Head of caudate nucleus (tissue), 42 donors: ENCODE measurements around the gene PFDN2.

ENCODE experiments used
- DNase-seq, 42 donors: peaks; one replicate each; pipeline versions ENCODE4 v3.0.0 to v3.0.0-alpha.2; 2020 to 2021; ENCODE audit warnings: mixed read lengths in 7 of 42
- intact Hi-C: fragments of 100-400 bp; cut with DNase I; formaldehyde crosslinking; loops from one replicate; pipeline ENCODE4 v1.15.0; 2022

Gene PFDN2, protein sequence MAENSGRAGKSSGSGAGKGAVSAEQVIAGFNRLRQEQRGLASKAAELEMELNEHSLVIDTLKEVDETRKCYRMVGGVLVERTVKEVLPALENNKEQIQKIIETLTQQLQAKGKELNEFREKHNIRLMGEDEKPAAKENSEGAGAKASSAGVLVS

DNA sequence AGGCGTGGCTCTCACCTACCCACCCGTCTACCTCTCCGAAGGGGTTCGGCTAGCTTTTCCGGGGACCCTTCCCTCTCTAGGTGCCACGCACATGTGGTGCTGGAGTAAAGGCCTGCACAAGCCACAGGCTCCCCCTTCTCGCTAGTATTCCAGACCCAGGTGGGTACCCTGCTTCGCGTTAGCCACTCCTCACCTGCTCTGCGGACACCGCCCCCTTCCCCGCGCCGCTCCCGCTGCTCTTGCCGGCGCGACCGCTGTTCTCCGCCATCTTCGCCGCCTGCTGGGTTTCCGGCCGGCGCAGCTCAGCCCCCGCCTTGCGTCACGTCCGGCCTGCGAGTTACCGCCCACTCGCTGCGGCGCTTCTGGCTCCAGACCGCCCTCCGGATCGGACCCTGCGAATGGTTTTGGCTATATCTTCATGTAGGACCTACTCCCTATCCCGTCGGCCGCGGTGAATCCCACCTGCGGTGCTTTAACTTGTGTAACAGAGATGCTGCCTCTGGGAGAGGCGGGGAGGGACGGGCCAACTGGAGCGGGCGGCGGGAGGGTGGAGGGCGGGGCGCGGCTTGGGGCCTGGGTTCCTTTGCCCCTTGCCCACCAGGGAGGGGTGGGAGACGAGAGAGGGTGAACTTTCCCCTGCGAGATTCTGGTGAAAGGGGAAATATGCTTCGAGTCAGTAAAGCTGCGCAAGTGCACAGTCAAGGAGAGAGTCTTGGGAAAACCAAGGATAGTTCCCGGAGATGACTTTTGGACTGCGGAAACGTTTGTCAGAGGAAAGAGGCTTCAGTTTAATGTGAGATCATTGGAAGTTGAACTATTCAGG lies at the start of gene PFDN2, which contains the start of gene NIT1:
TSS of gene PFDN2 (minus strand) at position 279 of the 823 bp plus-strand sequence. CDS start at position 268, 11 bp downstream.
TSS of gene NIT1 (plus strand) at position 347 of the 823 bp plus-strand sequence. CDS start at position 419, 72 bp downstream.
- intact Hi-C loops = no loop called here
- DNase-seq = peak; percentile 69 to 94 (median 90)

DNA sequence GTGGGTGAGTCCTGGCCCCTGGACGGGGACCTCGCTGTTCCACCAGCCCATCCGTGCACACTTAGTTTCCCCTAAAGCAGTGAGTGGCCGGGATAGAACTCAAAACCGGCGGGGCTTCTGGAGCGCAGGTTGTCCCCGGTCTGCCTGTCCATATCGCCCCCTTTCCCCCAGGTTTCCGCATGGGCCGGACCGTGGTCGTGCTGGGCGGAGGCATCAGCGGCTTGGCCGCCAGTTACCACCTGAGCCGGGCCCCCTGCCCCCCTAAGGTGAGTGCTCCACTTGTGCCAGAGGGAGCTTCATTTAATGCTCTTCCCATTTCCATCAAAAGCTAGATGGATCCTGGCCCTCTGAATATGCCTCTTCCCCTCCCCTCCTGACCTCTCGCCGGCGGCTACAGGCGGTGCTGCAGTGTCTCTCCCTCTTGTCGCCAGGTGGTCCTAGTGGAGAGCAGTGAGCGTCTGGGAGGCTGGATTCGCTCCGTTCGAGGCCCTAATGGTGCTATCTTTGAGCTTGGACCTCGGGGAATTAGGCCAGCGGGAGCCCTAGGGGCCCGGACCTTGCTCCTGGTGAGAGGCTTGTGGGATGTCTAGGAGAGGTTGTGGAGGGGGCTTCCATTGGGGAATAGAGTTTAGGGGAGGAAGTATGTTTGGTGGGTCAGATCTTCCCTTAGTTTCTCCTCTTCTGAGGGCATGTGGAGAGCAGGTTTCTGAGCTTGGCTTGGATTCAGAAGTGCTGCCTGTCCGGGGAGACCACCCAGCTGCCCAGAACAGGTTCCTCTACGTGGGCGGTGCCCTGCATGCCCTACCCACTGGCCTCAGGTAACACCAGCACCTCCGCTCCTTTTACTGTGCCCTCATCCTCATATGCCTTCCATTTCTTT lies 49.1 kb upstream of the PFDN2 start:
- intact Hi-C loops = no loop called here
- peak in 6 of 42 donors; percentile 20 to 46 (median 37) for DNase-seq

DNA sequence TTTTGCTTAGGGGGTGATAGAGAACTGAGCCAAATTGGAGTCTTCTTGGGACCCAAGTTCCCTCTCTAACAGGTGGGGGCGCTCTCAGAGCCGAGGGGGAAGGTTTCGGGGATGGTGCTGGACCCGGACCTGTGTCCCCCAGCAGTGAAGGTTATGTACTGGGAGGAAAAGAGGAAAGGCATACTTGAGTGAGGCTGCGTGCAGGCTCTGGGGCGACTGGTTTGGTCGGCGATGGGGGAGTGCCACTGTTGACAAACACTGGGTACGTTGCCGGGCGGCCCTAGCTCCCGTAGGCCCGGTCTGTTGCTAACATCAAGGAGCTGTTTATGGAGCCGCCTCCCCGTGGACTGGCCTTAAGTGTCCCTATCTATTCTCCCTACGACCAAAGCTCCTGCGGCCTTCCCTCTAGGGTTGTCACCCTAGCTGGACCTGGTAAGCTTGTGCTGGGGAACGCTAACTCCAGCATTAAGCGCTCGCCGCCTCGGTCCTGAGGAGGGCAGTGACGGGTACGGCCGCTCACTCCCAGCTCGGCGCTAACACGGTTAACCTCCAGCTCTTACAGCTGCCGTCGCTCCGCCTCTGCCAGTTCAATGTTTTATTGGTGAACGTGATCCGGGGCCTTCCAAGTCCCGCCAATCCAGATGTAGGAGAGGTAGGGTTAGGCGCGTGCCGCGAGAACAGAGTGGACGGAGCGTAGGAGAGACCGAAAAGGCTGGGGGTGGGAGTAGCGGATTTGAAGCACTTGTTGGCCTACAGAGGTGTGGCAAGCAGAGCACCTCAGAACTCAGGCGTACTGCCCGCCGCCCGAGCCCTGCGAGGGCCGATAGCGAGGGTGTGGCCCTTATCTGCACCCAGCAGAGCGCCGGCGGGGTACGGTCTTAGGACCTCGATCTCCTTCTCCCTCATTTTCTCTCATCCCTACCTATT lies 48.2 kb upstream of the PFDN2 start, which contains the start of gene PPOX:
TSS of gene PPOX (plus strand) at position 685 of the 927 bp plus-strand sequence. CDS start 422 bp downstream, outside the sequence.
- intact Hi-C loops = no loop called here
- peak; percentile 94 to 99 (median 98) for DNase-seq

DNA sequence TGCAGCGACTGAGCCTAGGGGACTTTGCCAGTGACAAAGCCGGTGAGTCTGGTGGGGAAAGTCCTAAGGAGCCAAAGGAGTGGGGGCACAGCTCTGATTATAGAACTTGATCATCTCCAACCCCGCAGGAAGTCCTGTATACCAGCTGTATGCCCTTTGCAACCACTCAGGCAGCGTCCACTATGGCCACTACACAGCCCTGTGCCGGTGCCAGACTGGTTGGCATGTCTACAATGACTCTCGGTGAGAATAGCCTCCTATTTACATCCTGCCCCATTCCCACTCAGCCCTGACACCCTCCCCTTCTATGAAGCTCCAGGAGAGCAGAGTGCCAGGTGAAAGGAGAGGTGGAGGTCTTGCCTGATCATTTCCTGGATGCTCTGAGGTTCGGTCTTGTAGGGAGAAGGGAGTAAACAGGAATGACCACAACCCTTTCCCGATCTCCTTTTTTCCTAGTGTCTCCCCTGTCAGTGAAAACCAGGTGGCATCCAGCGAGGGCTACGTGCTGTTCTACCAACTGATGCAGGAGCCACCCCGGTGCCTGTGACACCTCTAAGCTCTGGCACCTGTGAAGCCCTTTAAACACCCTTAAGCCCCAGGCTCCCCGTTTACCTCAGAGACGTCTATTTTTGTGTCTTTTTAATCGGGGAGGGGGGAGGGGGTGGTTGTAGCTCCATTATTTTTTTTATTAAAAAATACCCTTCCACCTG lies 47.2 kb upstream of the PFDN2 start:
- DNase-seq = no peak

DNA sequence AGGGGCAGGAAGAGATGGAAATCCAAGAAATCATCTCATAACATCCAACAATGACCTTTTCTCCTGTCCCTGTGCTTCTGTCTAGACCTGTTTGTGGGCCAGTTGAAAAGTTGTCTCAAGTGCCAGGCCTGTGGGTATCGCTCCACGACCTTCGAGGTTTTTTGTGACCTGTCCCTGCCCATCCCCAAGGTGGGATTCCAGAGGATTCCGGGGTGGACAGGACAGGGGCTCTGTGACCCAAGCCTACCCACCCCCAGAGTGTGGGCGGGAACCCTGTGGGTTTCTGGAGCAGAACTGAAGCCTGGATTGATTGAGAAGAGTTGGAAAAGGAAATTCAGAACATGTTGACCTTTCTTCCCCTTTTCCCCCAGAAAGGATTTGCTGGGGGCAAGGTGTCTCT lies 46.0 kb upstream of the PFDN2 start:
- intact Hi-C loops = no loop called here

More for the DNA sequence above, 47.2 kb upstream of the PFDN2 start:
- intact Hi-C loops = no loop called here

DNA sequence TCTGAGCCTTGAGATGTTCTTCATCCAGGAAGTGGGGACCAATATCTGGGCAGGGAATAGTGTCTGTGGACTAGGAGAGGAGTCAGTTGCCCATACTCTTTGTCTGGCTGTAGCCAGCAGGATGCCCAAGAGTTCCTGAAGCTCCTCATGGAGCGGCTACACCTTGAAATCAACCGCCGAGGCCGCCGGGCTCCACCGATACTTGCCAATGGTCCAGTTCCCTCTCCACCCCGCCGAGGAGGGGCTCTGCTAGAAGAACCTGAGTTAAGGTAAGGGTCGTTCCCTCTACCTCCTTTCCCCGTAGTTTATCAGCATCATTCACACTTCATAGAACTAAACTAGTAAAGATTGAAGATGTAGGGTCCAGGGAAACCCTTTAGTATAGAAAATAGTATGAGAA lies 45.0 kb upstream of the PFDN2 start:
- intact Hi-C loops = no loop called here
- peak in 1 of 42 donors; percentile 18 for DNase-seq

More for the DNA sequence above, 46.0 kb upstream of the PFDN2 start:
- no peak for DNase-seq

DNA sequence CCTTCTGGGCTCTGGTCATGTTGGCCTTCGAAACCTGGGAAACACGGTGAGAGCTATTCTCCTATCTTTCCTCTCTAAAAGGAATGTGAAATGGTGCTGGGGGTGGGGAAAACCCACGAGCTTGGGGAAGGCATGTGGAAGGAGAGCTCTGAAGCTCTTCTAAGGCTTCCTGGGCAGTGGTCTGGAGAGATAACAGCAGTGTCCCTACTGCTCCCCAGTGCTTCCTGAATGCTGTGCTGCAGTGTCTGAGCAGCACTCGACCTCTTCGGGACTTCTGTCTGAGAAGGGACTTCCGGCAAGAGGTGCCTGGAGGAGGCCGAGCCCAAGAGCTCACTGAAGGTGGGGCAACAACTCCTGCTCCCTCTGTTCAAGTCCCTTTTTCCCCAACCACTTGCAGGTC lies 44.2 kb upstream of the PFDN2 start:
- peak in 1 of 42 donors; percentile 12 for DNase-seq
- intact Hi-C loops = no loop called here

DNA sequence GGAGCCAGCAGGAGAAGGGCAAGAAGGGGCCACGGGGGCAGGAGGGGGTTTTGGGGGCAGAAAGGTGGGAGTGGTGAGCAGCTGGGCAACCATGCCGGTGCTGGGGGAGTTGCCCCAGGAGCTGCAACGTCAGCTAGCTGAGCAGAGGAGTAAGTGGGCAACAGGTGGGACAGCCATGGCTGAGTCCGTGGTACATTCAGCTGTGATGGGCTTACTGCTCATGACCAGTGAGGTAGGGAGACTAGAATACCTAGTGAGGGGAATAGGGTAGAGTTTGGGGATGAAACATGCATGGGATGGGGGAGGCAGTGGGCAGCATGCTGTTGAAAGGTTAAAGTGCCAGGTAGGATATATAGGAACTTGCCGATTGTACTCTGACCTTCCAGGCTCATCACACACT lies 43.8 kb upstream of the PFDN2 start:
- peak in 1 of 42 donors; percentile 3 for DNase-seq
- intact Hi-C loops = no loop called here

DNA sequence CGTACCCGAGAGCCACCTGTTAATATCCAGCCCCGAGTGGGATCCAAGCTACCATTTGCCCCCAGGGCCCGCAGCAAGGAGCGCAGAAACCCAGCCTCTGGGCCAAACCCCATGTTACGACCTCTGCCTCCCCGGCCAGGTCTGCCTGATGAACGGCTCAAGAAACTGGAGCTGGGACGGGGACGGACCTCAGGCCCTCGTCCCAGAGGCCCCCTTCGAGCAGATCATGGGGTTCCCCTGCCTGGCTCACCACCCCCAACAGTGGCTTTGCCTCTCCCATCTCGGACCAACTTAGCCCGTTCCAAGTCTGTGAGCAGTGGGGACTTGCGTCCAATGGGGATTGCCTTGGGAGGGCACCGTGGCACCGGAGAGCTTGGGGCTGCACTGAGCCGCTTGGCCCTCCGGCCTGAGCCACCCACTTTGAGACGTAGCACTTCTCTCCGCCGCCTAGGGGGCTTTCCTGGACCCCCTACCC lies 42.9 kb upstream of the PFDN2 start:
- intact Hi-C loops = no loop called here
- peak in 1 of 42 donors; percentile 33 for DNase-seq

DNA sequence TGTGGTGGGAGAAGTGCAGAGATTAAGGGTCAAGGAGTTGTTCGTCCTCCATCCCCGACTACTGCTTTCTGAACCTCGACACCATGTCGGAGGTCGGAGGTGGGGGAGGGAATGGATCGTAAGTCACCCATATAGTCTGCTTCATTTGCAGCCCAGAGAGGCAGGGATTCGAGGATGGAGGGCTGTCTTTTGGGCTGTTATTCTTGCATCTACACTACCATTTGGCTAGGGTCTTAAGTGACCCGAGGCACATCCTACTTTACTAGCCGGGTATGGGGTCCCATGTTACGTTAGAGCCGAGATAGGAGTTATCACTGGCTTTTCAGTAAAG lies 42.0 kb upstream of the PFDN2 start:
- DNase-seq = peak in 1 of 42 donors; percentile 16
- intact Hi-C loops = no loop called here

DNA sequence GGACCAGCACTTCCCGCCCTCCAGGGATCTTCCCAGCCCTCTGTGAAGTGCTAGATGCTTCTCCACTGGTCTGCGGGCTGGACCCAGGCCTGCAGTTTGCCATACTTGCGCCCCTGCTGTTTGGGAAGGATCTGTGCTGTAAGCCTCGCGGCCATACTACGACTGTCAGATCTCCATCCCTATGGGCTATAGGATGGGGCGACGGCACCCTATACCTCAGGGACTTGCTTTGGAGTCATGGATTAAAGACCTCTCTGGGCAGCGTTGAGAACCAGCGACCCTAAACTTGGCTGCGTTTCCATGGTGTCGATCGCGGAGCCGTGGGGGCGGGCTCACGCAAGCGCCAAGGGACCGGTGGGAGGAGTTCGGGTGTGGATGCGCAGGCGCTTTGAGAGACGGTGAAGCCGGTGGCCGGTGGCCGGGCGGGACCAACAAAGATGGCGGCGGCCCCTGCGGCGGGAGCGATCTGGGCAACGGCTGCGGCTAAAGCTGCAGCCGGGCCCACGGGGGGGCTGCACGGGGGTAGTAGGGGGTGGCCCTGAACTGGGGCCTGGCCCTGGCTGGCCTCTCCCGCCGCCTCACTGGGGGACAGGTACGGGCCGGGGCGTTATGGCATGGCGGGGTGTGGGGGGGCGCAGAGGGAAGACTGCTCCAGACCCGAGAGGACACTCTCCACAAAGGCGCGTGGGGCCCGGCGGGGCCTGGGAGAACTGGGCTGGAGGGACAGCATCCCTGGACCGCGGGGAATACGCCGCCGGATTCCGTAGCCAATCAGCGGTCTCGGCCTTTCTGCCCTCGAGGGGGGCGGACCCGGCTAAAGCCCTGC lies 41.5 kb upstream of the PFDN2 start, which contains the start of gene USP21:
TSS of gene USP21 (plus strand) at position 414 of the 826 bp plus-strand sequence. CDS start 1,141 bp downstream, outside the sequence.
- DNase-seq = peak; percentile 88 to 98 (median 95)
- intact Hi-C loops = no loop called here

DNA sequence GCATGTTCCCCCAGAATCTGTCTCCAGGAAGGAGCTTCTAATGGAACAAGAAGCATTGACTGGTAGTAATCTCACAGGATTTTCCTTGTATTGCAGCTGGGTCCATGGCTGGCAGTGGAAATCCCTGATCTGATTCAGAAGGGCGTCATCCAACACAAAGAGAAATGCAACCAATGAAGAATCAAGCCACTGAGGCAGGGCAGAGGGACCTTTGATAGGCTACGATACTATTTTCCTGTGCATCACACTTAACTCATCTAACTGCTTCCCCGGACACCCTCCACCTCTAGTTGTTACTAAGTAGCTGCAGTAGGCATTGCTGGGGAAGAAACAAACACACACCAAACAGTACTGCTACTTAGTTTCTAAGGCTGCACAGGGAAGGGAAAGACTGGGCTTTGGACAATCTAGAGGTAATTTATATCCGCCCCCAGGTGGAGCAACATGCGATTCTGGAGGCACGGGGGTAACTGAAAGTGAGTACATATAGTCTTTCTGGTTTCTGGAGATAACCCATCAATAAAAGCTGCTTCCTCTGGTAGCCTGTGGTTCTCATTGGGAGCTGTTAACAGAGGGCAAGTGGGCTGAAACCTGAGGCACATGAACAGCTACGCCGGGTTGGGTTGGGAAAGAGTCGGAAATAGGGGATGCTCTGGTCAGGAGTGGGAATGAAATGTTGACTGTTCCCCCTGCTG lies 40.6 kb upstream of the PFDN2 start:
- DNase-seq = peak in 1 of 42 donors; percentile 16
- intact Hi-C loops = no loop called here

DNA sequence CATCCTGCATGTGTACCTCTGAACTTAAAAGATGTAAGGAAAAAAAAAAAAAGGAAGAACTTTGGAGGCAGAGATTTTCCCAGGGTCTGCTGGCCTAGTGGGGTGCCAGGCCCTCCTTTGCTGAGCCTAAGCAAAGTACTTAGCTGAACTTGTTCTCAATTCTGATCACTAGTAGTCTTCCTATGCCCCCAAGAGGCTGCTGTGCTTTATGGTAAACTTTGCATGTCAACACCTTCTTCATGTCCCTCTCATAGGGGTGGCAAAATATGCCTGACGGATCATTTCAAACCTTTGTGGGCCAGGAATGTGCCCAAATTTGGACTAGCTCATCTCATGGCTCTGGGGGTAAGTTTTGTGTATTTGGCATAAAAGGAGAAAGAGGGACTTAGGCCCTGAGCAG lies 40.0 kb upstream of the PFDN2 start:
- DNase-seq = peak in 1 of 42 donors; percentile 1
- intact Hi-C loops = no loop called here

DNA sequence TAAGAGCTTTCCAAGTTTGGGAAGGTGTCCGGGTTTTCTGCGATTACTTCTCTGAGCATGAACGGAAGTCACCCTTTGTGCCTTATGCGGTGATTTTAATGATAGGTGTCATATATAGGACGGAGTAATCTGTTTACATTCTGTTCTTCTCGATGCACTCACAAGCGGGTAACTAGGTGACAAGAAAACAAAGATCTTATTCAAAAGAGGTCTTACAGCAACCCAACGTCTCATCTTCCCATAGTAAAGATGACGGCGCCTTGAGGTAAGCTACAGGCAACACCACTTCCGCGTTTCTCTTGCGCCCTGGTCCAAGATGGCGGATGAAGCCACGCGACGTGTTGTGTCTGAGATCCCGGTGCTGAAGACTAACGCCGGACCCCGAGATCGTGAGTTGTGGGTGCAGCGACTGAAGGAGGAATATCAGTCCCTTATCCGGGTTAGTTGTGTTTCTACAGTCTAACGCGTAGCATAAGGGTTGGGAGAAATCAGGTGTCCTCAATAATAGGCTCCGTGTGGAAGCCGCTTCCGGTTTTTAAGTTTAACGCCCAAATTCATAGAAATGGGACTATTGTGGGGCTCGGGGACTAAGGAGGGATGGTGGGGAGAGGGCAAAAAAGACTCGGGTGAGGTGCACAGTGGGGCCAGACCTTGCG lies 36.0 kb upstream of the PFDN2 start, which contains the start of gene UFC1:
TSS of gene UFC1 (plus strand) at position 297 of the 656 bp plus-strand sequence. CDS start at position 317, 20 bp downstream.
- intact Hi-C loops = no loop called here
- DNase-seq = peak; percentile 66 to 93 (median 85)

DNA sequence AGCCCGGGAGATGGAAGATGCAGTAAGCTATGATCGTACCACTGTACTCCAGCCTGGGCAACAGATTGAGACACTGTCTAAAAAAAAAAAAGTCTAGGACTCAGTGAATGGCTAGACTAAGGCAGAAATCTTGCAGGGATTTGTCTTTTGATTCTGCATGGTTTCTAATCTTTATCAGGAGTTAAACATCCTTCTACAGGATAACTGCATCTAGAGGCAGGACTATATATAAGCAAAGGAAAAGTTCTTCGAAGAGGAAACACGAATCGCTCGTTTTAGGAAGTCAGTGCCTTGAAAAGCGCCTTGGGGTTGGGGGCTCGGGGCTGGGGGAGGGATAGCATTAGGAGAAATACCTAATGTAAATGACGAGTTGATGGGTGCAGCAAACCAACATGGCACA lies 35.3 kb upstream of the PFDN2 start:
- intact Hi-C loops = no loop called here
- no peak for DNase-seq
